ENCODE data around the gene PARD3.
"Not testable (repeated sequence)": the region's sequence is repeated elsewhere in the genome, so short reads cannot be mapped to it uniquely, and the experiment has no call there.

The PARD3 gene

DNA sequence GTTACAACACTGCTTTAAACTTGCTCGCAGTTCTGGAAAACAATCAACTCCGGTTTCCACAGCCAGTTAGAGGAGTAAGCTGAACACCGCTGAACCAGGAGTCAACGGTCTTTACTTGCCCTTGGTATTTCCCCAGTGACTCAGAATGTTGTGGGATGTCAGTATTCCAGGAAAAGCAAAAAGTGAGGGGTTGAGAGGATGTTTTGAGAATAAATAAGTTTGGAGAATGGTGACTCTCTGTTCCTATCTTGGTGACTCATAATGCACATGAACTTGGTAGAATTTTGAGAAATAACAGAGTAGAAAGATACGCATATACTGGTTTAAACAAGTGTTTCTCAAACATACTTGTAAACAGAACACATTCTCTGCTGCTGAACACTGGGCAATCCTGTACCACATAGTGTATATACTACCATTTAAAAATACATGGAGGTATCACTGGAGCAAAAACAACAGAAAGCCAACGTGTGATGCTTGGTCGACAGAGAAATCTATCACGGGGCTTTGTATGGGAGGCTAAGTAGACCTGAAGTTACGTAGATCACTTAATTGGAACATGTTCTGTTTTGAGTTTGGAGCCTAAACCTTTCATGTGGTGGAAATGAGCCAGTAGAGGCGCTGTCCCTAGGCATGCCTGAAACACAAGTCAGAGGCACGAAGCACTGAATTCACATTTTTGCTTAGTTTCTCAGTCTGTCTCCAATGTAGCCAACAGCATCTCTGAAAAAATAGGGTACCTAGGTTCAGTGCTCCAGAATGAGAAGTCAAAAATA, 534.3 kb downstream of the PARD3 start:
- DNase-seq = no peak

DNA sequence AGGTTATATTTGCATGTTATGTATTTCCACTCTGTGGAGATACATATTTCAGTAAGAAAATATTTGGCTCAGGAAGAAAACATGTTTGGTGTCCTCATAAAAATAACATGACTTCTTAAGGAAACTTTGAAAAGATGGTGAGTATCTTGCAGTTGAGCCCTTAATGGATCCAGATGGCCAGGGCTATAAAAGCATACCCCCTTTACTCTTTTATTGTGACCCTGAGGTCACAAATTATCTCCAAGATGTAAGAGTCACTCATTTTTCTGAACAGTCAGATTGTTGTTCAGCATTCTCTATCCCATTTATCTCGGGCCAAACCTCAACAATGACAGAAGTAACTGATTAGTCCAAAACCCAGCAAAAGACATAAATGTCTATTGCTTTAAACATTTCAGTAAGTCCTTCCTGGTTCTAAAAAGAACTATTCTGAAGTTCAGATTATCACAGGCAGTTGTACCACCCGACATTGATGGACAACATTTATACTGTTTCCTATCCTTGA, 539.4 kb downstream of the PARD3 start:
- DNase-seq = no peak

- DNase-seq = no peak
These were observed 540.2 kb downstream of the PARD3 start for GRCh38 chr10:34274906-34275305.

GRCh38 chr10:34273340-34273739, 541.8 kb downstream of the PARD3 start:
- no peak for DNase-seq

DNA sequence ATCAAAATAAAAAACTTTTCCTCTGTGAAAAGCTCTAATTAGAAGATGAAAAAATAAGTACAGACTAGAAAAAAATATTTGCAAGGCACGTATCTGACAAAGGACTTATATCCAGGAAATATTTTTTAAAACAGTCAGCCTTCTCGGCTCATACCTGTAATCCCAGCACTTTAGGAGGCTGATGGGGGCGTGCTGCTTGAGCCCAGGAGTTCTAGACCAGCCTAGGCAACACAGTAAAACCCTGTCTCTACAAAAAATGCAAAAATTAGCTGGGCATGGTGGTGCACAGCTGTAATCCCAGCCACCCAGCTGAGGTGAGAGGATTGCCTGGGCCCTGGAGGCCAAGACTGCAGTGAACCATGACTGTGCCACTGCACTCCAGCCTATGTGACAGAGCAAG, 542.8 kb downstream of the PARD3 start:
- no peak for DNase-seq

- DNase-seq = not testable (repeated sequence)
These were observed 546.7 kb downstream of the PARD3 start for GRCh38 chr10:34268410-34268809.

DNA sequence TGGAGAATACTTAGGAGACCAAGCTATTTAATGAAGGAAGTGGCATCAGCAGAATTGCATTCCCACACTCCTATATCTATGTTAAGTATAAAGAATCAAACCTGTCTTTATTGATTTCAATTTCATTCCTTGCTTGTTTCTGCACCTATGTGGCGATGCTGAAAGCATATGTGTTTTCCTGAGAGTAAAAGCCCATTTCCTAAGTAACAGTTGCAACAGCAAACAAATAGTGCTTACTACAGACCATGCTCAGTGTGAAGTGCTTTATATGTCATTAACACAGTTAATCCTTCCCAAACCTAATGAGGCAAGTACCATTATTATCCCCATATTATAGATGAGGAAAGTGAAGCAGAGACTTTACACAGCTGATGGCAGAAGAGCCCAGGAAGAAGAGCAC, 552.1 kb downstream of the PARD3 start:
- DNase-seq = no peak

GRCh38 chr10:34260904-34261303, 554.2 kb downstream of the PARD3 start:
- no peak for DNase-seq

DNA sequence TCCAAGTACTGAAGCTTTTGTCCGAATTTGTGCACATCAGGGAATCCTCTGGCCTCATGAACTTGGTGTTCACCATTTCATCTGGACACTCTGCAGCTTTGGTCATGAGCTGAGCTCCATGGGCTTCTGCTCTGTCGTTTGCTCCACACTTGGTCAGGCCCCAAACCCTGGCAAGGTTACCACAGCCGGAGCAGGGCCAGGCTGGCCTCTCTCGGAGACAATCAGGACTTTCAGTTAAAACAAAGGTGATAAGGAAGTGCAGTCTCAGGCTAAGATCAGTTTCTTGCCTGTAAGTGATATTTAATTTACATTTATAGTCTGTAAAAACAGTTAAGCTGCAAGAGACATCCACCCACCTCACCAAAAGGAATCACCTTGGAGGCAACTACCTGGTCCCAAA, 558.9 kb downstream of the PARD3 start:
- DNase-seq = no peak

DNA sequence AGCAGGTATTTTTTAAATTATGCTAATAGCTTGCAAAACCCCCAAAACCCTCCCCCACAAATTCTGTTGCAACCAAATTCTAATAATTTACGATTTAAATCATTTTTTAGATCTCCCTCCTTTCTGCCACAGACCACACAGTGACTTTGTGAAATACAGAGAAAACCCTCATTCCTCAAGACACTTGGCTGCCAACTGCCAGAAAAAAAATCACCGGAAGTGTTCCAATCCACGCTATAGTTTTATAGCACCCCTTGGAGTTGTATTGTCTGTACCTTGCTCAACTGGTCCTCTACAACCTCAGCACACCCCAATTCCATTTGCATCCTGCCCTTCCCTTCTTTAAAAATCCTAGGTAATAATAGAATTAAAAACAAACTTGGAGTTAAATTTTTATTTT, 560.1 kb downstream of the PARD3 start:
- no peak for DNase-seq

- peak in 1 of 2 experiments; percentile 14 for DNase-seq
These were observed 560.5 kb downstream of the PARD3 start for GRCh38 chr10:34254596-34254995.

DNA sequence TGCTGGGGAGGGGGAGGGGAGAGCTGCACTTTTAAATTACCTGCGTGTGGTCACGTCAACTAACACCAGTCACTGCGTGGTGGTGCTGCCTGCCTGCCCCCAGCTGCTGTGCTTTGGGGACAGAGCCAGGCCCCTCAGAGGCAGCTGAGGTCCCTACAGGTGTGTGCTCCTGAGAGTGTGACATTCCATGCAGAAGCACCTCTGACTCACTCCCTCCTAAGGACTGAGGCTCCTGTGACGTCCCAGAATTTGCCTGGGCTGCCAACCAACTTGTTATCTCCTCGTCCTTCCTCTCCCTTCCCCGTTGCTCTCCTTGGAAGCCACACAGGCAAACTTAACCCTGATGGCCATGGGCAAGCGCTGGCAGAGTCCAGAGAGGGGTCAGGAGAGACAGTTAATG, 563.0 kb downstream of the PARD3 start:
- DNase-seq = no peak

- no peak for DNase-seq
These were observed 563.9 kb downstream of the PARD3 start for GRCh38 chr10:34251177-34251576.

GRCh38 chr10:34250722-34251121, 564.4 kb downstream of the PARD3 start:
- DNase-seq = no peak

DNA sequence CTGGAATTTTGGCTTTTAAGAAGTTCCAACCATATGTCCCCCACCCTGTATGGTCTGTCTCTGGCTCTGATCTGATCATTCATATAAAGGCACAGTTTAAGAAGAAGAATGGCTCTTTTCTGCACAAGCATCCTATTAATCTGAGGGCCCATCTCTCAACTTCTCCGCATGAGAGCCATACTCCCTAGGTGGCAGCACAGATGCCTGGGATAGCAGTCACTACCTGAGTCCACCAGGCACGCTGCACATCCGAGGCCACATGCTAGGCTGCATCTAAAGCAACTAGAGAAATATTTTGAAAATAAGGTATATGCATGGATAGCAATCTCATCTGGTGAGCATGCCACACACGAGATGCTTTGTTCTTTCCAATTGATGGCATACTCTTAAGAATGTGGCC, 565.5 kb downstream of the PARD3 start:
- no peak for DNase-seq

GRCh38 chr10:34247560-34247959, 567.5 kb downstream of the PARD3 start:
- DNase-seq = no peak

- DNase-seq = no peak
These were observed 570.2 kb downstream of the PARD3 start for GRCh38 chr10:34244756-34245484.

DNA sequence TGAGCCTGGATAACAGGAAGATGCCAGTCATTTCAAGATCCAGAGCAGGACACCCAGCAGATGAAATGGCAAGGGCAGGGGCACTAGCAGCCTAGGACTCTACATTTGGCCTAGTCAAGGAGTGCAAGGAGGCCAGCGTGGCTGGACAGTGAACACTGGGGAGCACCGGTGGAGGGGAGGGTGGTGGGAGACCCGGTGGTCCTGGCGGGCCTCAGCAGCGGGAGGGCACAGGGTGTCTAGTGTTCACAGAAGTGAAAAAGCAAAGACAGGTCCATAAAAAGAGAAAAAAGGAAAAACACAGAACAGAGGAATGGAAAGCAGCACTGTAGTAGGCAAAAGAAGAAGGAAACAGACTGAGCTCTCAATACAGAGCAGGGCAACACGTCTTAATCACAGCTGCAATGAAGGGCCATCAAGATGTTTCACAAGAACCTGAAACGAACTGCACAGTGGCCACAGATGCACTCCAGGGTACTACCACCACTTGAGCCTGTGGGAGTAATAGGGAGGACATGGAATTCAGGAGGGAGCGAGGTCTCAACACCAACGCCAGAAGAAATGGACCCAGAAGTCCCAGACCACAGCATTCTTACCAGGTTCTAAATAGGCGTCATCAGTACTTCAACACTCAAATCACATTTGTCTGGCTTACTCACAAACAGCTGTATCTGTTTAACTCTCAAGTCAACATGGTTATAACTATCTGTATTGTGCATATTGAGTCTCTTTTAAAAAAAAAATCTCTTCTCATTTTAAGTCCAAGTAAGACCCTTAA, 573.7 kb downstream of the PARD3 start:
- DNase-seq = no peak

DNA sequence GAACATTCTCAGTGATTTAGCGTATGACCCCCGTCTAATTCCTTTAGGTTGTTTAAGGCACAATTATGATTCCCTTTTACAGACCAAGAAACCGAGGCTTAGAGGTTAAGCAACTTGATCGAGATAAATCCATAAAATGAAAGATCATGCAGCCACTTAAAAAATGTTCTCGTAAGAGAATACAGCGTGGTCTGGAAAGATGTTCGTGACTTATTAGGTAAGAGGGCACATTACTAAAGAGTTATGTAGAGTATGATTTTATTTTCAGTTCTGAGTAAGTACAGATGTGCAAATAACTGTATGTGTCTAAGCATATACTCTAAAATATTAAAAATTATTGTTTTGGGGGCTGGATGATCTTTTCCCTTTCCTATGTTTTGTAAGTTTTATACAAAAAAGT, 575.1 kb downstream of the PARD3 start:
- no peak for DNase-seq

- DNase-seq = no peak
These were observed 577.1 kb downstream of the PARD3 start for GRCh38 chr10:34237898-34238455.

- no peak for DNase-seq
These were observed 578.2 kb downstream of the PARD3 start for GRCh38 chr10:34236931-34237330.

- DNase-seq = no peak
These were observed 579.8 kb downstream of the PARD3 start for GRCh38 chr10:34235164-34235832.

DNA sequence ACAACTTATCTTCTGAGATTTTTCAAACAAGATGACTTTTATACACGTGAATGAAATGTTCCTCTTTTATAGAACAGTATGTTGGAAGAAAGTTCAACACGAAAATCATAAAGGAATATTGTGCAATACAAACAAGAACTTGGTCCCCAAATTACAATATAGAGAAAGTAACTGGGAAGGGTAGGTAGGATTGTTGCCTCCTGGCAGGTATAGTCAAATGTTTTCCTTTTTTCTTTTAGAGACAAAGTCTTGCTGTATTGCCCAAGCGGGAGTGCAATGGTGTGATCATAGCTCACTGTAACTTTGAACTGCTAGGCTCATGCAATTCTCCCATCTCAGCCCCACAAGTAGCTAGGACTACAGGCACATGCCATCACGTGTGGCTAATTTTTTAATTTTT, 582.6 kb downstream of the PARD3 start:
- no peak for DNase-seq
